ENCODE data around the gene ATP6V0C.

Gene ATP6V0C

DNA sequence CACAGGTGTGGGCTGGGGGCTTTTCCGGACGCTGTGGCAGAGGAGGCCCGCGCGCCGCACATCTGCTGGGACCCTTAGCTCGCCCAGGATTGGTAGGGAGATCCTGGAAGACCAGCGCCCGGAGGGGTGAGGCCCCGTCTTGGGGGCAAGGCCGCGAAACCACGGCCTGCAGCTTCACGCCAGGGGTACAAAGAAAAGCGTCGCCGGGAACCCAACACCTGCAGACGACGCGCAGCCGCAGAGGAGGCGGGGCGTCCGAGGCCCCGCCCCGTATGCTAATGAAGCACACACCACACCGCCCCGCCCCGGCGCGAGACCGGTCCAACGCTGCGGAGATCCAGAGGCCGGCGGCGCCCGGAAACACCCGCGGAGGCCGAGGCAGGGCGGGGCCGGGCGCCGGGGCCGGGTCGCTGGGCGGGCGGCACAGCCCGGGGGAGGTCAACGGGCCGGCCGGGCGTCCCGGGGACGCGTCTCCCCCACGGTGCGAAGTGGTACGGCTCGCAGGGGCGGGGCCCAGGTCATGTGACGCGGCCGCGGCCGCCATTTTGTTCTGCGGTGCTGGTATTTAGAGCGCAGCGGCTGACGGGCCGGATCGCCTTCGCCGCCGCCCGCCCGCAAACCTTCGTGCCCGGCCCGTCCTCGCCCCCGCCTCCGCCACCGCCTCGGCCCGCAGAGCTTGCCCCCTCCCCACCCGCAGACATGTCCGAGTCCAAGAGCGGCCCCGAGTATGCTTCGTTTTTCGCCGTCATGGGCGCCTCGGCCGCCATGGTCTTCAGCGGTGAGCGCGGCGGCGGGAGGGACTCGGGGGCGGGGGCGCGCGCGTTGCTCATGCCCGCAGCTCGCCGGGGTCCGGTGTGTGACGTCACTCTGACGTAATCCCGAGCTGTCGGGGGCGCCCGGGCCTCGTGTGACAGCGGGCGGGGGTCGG, at the start of gene ATP6V0C:
Gene ATP6V0C (plus strand): TSS at position 548 of the 928 bp plus-strand sequence. CDS start 152 bp downstream, at position 700.
- peak; percentile 87 for DNase-seq

DNA sequence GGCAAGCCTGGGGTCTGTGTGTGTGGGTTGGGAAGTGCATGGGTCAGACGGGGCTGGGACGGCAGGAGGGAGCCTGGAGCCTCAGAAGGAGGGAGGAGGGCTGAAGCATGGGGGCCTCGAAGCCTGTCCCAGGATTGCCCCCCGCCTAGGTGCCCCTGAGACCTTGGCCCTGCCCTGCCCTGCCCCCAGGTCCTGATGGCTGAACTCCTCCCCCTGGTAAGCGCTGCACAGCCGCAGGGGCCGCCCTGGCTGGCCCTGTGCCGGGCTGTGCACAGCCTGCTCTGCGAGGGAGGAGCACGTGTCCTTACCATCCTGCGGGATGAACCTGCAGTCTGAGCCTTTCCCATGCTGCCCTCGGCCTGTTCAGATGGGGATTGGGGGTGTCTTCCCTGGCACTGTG, 49.4 kb upstream of the ATP6V0C start:
- DNase-seq: no peak

DNA sequence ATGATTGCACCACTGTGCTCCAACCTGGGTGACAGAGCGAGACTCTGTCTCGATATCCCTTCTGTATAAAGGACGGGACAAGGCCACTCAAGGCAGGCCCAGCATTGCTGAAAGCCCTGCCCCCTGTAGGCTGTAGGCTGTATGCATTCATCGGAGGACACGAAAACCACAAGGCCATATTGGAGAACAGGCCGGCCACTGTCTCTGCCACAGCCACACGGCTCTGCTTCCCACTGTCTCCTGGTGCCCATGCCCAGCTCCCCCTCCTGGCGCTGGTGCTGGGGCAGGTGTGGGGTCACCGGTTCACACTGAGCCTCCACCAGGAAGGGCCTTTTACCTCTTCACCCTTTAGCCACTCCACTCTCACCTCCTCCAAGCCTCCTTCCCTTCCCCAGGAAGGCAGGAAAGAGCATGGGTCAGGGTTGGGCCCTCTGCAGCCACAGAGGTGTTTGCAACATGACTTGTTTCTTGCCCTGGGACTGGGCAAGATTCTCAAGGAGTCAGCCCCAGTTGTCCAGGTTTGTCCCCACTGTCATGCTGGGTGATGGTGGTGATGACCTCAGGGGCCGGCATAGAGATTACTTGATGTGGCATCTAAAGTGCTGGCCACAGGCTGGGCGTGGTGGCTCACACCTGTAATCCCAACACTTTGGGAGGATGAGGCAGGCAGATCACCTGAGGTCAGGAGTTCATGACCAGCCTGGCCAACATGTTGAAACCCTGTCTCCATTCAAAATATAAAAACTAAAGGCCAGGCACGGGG, 47.9 kb upstream of the ATP6V0C start:
- DNase-seq: no peak

GRCh38 chr16:2466667-2467527, 46.9 kb upstream of the ATP6V0C start:
- no peak for DNase-seq

DNA sequence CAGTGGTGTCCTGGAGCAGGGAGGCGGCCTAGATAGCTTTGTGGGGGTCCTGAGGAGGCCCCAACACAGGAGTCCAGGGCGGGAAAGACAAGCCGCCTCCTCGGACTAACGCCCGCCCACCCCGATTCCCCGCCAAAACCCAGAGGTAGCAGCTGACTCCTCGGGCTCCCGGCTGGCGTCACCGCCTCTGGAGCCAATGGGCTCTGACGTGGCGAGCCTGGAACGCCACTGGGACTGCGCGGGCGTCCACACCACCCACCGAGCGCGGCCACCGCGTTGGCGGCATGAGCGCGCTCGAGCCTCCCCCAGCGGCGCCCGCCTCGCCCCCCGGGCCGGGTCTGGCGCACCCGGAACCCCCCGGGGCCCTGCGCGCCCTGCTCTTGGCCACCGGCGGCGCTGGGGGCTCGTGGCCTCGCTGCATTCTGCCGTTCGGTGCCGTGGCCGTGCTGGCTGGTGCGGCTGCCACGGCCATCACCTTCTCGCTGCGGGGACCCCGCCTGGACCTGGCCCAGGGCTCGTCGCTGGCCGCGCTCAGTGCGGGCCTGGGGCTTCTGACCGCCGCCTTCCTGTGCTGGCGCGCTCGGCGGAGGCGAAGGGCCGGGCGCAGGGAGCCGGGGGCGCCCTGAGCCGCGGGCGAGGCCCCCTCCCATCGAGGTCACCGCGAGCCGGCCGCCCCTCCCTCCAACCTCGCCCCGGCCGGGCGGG, 46.1 kb upstream of the ATP6V0C start:
- DNase-seq: peak; percentile 24

DNA sequence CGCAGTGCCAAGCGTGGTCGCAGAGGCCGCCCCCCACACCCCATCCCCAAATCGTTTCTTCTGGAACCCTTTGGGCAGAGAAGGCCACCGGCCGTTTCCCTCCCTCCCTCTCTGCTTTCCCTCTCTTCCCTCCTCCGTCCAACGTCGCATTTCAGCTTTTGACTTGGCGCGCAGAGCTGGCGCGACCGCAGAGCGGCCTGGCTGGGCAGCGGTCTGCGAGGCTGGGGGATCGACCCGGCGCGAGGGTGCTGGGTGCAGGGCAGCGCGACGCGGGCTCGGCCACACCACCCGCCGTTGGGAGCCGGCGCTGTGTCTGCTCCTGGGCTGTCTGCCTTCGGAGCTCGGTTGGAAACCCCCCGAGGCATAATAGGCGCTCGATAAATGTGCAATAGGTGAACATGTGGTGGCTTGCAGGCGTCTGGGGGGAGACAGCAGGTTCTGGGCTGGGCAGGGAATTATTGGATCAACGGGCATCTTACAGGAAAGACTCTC, 45.5 kb upstream of the ATP6V0C start:
- DNase-seq: no peak

GRCh38 chr16:2468725-2469398, 44.9 kb upstream of the ATP6V0C start:
- DNase-seq: no peak

DNA sequence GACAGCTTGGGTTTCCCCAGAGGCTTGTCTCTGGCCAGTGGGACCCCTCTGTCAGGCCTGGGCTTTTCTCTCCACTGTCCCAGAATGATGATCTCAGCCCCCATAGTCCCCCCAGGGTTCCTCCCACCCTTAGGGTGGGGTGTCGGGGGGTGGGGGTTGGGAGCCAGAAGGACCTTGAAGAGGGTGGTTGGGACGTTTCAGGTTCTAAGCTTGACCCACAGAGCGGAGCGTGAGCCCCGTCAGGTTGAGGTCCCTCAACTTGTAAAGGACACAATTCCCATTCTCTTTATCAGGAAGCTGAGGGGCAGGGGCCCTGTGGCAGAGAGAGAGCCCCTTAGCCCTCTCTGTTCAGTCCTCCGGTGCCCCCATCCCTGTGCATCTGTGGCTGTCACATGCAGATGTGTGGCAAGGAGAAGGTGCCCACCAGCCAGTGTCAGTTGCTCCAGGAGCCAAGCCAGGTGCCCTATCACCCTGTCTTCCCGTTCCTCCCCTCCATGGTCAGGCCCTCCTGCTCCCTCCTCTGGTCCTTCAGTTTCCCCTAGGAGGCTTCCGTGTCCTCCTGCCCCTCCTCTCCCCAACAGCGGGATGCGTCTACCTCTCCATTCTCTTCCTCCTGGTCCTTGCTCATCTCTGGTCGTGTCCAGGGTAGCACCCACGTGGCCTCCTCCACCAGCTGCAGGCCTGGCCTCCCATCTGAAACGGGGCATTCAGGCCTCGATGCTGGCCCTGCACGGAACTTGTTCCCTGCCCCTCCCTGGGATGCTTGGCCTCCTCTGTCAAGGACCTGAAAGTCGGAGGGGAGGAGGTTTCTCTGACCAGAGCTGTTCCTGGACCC, 44.1 kb upstream of the ATP6V0C start:
- DNase-seq: no peak

DNA sequence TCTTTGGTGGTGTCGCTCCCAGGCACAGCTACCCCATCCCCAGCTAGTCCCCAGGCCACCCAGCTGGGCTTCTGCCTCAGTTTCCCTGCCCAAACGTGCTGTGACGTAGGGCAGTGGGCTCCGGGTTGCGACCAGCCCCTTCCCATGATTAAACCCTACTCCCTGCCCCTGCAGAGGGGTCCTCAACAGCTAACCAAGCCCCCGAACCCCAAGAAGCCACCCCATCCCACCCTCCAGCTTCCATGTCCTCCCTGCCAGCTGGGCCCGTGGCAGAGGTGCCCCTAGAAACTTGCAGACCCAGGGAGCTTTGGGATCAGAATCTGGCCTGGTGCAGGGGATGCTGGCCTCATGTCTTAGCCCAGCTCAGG, 43.5 kb upstream of the ATP6V0C start:
- no peak for DNase-seq

DNA sequence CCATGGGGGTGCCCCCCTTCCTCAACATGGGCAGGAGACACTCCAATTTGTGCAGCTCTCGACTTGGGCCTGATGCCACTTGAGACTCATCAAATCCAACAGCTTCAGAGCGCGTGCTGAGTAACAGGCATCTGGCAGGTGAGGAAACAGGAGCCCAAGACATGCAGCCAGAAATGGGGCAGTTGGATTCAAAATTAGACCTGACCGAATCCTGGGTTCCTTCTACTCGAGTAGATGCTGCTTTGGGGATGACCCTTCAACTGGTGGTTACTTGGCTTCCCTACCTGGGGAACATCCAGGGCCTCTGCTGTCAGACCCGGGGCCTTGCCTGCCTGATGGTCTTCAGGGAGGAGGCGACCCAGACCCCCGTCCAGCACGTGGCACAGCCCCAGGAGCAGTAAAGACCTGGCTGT, 43.1 kb upstream of the ATP6V0C start:
- DNase-seq: no peak

GRCh38 chr16:2471016-2471652, 42.6 kb upstream of the ATP6V0C start, which contains the start of gene NTN3:
TSS of gene NTN3 (plus strand) at chr16:2471297. CDS start at chr16:2471702, 405 bp downstream.
- no peak for DNase-seq

DNA sequence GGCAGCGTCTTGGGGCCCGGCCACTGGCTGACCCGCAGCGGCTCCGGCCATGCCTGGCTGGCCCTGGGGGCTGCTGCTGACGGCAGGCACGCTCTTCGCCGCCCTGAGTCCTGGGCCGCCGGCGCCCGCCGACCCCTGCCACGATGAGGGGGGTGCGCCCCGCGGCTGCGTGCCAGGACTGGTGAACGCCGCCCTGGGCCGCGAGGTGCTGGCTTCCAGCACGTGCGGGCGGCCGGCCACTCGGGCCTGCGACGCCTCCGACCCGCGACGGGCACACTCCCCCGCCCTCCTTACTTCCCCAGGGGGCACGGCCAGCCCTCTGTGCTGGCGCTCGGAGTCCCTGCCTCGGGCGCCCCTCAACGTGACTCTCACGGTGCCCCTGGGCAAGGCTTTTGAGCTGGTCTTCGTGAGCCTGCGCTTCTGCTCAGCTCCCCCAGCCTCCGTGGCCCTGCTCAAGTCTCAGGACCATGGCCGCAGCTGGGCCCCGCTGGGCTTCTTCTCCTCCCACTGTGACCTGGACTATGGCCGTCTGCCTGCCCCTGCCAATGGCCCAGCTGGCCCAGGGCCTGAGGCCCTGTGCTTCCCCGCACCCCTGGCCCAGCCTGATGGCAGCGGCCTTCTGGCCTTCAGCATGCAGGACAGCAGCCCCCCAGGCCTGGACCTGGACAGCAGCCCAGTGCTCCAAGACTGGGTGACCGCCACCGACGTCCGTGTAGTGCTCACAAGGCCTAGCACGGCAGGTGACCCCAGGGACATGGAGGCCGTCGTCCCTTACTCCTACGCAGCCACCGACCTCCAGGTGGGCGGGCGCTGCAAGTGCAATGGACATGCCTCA, 41.9 kb upstream of the ATP6V0C start:
- no peak for DNase-seq

- DNase-seq: no peak
These were observed 41.3 kb upstream of the ATP6V0C start for GRCh38 chr16:2472488-2472864.

DNA sequence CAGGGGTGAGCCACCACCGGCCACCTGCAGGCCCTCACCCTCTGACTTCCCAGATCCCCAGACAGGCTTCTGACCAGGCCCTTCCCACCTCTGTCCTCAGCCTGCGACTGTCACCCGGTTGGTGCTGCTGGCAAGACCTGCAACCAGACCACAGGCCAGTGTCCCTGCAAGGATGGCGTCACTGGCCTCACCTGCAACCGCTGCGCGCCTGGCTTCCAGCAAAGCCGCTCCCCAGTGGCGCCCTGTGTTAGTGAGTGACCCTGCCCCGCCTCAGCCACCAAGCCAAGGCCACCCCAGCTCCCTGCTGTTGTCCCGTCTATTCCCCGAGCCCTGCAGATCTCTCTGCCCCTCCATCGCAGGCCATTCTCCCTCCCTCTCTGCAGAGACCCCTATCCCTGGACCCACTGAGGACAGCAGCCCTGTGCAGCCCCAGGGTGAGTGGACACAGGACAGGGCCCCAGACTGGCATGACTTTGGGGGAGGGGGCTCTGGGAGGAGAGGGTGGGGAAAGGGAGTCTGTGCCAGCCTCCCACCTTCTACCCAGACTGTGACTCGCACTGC, 40.8 kb upstream of the ATP6V0C start:
- no peak for DNase-seq

- no peak for DNase-seq
These were observed 40.3 kb upstream of the ATP6V0C start for GRCh38 chr16:2473446-2473926.

DNA sequence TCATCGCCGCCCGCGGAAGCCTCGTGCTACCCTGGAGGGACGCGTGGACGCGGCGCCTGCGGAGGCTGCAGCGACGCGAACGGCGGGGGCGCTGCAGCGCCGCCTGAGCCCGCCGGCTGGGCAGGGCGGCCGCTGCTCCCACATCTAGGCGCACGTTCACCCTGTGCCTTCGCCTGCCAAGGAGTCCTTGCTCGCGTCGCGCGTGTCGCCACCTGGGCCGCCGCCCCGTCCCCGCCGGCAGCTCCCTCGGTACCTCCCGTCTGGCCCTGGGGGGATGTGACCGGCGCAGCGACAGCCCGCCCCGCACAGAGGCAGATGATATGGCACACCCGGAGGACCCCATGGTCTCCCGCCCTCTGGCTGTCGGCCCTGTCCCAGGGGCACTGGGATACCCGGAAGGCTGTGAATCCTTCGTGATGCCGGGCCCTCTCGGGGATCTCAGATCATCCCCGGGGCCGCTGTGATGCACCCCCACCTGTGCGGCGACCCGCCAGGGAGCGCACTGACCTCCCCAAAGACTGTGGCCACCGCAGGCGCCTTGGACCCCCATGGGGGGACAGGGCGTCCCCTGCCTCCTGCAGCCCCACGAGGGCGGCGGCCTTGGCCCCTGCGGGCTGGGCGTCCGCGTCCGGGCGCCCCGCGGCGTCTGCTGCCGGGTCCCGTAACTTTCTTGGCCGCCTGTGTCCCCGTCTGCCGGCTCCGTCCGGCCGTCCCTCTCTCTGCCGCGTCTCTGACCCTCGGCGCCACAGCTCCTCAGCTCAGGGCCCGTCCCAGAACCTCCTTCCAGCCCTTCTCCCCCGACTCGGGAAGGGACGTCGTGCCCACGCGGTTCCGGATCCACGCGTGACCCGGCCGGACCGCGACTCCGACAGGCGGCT, 39.5 kb upstream of the ATP6V0C start:
- peak; percentile 54 for DNase-seq

DNA sequence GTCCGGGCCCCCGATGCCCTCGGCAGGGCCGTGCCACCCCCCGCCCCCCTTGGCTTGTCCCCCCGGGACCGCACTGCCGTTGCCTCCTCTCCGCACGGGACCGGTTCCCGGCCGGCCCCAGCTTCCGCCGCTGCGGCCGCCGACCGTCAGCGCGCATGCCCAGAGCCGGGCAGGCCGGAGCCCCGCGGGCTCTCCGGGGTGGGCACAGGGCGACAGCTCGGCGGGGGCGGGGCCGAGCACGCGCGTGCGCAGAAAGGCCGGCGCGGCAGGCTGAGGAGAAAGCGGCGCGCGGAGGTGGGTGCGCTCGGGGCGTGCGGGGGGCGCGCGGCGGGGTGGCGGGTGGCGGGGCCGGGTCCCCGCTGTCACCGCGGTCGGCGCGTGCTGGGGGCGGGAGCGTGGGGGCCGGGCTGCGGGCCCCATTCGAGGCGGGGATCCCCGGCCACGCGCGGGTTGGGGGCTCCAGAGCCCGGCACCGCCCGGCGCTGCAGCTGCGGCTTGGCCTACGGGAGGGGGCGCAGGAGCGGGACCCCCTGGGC, 38.8 kb upstream of the ATP6V0C start, which contains the start of gene TBC1D24:
Gene TBC1D24 (plus strand): TSS at position 251 of the 536 bp plus-strand sequence. CDS start 21,022 bp downstream, outside the sequence.
- peak; percentile 79 for DNase-seq
